WTC11 (cell line): ENCODE results near the gene RBFOX2.

Experiments used
- ATF3 ChIP-seq: sonication (generic); formaldehyde crosslinking; conservative IDR thresholded peaks from 2 replicates; pipeline ENCODE4 v1.8.1; 2022; ENCODE audit warnings: mild to moderate bottlenecking, missing genetic modification reagents
- CREM ChIP-seq: sonication (generic); formaldehyde crosslinking; IDR thresholded peaks from 2 replicates; pipeline ENCODE4 v1.8.1; 2022; ENCODE audit warnings: mild to moderate bottlenecking, missing genetic modification reagents, moderate library complexity
- CTCF ChIP-seq: fragments of 200-600 bp; IDR thresholded peaks from 2 replicates; pipeline ENCODE4 v1.8.0; 2022; ENCODE audit warnings: antibody characterized with exemption
- ESRRA ChIP-seq: sonication (generic); formaldehyde crosslinking; IDR thresholded peaks from 2 replicates; pipeline ENCODE4 v1.8.1; 2022; ENCODE audit warnings: mild to moderate bottlenecking, missing genetic modification reagents, borderline replicate concordance
- ZBTB21 ChIP-seq: sonication (generic); formaldehyde crosslinking; IDR thresholded peaks from 2 replicates; pipeline ENCODE4 v1.8.1; 2023; ENCODE audit warnings: mild to moderate bottlenecking, missing genetic modification reagents, borderline replicate concordance
- ZNF263 ChIP-seq: sonication (generic); formaldehyde crosslinking; IDR thresholded peaks from 2 replicates; pipeline ENCODE4 v1.8.1; 2022; ENCODE audit warnings: low read depth, mild to moderate bottlenecking, moderate library complexity, missing genetic modification reagents

GRCh38 chr22:35854334-35854733 is 174.3 kb downstream of the RBFOX2 start:
- TF ChIP-seq CREM (CRISPR knock-in tag): no peak
- no peak for TF ChIP-seq CTCF
- TF ChIP-seq ZNF263 (CRISPR knock-in tag): no peak
- no peak for TF ChIP-seq ESRRA (CRISPR knock-in tag)
- TF ChIP-seq ATF3 (CRISPR knock-in tag): no peak
- TF ChIP-seq ZBTB21 (CRISPR knock-in tag): no peak
